NCI-H128 (cell line): ENCODE data around the gene DAPP1.
A peak's percentile ranks its signal among the peaks of the same experiment; 100 is the strongest.
"Not testable (repeated sequence)": the region's sequence is repeated elsewhere in the genome, so short reads cannot be mapped to it uniquely, and the experiment has no call there.

Source experiments
- DNase-seq: peaks from one replicate; lab custom pipeline; 2025; ENCODE audit not compliant: unreplicated experiment; lab: John Stamatoyannopoulos, UW

The DAPP1 gene

DNA sequence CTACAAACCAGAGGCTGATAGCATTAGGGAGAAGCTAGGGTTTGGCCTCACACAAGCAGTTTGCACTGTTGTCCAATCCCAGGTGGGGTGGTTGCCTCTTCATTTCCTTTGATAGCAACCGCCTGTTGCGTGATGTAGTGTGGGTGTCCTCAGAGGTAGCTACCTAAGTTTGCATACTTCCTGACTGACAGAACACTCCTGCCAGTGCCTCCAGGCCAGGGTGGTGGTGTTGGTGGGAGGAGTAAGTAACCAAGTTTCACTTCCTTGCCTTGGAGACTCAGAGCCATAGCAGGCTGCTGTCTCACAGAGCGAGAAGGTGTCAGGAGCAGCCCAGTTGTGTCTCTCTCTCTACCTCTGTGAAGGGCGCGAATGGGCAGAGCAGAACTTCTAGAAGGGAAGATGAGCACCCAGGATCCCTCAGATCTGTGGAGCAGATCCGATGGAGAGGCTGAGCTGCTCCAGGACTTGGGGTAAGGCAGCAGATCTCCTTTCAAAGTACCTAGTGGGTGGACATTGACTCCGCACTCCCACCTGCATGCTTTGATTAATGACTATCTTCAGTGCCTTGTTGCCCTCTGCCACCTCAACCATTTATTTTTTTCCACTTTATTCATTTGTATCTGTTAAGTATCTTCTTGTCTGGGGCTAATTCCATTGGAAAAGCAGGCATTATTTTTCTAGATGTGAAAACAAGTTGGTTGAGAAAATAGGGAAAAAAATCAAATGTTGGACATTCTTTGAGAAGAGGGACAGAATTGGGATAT lies at the start of gene DAPP1:
TSS of gene DAPP1 (plus strand) at position 283 of the 764 bp plus-strand sequence. CDS start at position 370, 87 bp downstream.
- no peak for DNase-seq

DNA sequence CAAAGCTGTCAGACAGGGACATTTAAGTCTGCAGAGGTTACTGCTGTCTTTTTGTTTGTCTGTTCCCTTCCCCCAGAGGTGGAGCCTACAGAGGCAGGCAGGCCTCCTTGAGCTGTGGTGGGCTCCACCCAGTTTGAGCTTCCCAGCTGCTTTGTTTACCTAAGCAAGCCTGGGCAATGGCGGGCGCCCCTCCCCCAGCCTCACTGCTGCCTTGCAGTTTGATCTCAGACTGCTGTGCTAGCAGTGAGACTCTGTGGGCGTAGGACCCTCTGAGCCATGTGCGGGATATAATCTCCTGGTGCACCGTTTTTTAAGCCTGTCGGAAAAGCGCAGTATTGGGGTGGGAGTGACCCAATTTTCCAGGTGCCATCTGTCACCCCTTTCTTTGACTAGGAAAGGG lies 45.8 kb upstream of the DAPP1 start:
- DNase-seq, result not testable (repeated sequence)

DNA sequence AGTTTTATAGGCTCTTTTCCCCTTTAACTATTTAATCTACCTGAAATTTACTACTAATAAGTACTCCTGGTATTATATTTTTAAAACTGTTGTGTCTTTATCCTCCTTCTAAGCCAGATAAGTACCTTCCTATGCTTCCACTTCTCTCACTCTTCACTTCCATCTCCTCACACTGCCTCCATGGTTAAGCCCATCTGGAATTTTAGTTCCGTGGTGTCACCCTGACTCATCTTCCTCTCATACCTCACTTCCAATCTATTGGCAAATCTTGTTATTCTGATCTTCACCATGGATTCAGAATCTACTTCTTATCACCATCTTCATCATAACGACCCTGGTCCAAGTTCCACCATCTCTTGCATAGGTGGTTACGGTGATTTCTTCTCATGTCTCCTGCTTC lies 32.7 kb upstream of the DAPP1 start:
- DNase-seq, result no peak

- no peak for DNase-seq
Measured at GRCh38 chr4:99784842-99785241, 31.8 kb upstream of the DAPP1 start.

DNA sequence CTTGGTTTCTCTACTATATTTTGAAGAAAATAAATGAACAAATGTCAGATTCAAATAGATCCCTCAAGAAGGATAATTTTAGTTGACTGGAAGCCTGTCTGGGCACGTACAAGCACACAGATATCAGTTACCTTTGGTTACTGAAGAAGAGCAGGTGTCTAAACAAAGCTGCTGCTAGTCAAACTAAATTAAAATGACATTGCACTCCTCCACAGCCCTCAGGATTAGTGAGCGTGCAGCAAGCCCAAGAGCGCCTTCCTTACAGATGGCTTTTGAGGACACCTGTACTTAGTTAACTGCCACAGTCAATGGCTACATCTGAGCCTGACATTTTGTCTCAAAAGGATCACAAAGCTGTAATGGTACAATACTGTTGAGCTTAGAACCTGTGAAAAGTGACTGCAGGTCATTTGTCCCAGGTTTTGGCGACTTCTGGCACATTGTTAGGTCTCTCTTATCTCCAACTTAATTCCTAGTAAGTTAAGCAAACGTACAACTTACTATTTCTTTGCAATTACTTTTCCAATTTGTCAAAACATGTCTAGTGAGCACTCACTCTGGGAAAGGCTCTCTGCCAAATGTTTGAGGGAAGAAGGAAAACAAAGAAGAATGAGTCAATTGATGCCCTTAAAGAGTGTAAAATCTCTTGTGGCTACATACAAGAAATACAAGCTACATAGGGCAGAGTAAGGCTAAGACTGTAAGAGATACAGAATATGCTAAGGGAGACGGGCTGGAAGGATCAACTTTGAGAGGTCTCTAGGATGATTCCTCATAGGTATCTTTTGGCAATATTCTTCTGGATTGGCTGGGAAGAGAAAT lies 25.6 kb upstream of the DAPP1 start:
- peak; percentile 9 for DNase-seq

GRCh38 chr4:99800332-99801004 lies 16.2 kb upstream of the DAPP1 start:
- no peak for DNase-seq

- no peak for DNase-seq
Measured at GRCh38 chr4:99801005-99801699, 15.5 kb upstream of the DAPP1 start.

GRCh38 chr4:99803566-99804101 lies 13.0 kb upstream of the DAPP1 start:
- no peak for DNase-seq

- DNase-seq, result no peak
Measured at GRCh38 chr4:99806545-99806944, 10.1 kb upstream of the DAPP1 start.

DNA sequence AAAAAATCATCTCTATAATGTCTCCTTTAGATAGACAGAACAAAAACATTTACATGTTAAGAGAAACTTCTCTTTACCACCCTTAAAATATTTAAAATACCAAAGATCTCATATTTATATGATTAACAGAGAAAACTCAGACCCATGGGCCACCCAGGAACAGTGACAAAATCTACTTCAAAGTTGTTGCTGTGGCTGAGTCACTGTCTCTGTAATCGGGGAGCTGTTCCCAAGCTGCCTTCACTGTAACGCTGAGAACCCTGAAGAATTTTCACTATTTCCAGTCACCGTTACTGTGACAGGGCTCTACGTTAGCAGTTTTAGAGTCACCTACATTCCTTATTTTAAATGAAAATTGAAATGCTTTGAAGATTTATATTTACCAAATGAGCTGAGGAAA lies 9.0 kb upstream of the DAPP1 start:
- no peak for DNase-seq

DNA sequence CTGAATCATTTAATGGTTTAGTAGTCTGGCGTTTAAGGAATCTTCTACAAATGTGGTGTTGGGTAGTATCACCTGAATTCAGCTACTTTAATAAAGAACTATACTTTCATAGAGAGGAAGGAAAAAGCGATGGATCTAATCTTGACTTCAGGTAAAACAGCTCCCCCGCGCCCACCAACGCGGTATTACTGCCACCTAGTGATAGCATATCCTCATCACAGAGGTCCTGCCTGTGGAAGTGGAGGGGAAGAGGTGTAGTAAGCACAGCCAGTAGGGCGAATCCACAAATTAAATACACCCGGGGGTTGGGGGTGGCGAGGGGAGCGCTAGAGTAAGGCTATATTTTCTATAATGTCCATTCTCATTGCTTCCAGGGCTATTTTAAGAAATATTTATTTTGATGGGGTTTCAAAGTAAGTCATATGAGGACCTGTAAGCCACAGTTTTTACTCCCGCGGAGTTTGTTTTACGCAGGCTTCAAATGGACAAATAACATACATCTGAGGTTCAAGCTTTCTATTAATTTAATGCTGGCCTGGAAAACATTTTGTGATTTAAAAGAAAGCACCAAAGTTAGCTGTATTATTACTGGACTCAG lies 8.3 kb upstream of the DAPP1 start:
- DNase-seq, result no peak

- no peak for DNase-seq
Measured at GRCh38 chr4:99809326-99809725, 7.3 kb upstream of the DAPP1 start.

DNA sequence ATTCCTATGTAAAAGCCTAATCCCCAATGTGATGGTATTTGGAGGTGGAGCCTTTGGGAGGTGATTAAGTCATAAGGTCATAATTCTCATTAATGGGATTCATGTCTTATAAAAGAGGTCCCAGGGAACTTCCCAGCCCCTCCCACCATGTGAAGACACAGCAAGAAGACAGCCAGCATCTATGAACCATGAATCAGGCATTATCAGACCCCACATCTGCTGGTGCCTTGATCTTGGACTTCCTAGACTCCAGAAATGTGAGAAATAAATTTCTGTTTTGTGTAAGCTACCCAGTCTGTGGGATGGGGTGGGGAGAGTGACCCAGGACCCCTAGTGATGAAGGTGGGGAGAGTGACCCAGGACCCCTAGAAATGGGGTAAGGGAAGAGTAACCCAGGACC lies 6.1 kb upstream of the DAPP1 start:
- DNase-seq, result no peak

DNA sequence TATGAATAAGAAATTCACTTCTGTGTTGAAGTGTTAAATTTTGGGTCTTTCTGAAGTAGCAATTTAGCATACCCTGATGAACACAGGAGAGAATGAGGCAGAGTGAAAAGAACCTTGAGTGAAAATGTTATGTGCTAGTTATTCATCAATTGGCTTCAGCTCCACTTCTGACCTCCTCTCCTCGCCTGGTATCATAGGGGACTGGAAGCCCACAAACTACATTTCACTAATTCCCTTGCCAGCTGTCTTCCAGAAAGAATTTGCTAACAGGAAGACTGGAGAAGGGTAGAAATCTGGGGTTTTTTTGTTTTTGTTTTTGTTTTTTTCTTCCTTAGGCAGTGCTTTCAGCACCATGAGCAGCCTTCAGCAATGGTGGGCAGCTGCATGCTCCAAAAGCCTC lies 5.5 kb upstream of the DAPP1 start:
- no peak for DNase-seq

DNA sequence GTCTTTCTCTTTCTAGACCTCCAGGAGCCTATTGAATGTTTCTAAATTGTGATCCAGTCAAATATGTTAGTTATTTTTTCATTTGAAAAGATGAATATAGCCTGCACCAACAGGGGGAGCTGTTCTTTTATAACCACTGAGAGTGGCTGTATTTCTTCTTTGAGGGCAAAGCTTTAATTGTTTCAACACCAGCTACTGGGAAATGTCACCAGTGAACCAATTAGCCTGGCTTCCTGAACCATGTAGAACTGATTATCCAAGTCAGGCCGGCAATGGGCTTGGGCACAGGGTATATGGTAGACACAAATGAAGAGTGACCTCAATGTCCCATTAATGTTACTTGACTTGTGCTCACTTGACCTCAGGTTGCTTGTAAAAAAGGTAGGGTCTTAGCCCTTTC lies 4.8 kb upstream of the DAPP1 start:
- no peak for DNase-seq

GRCh38 chr4:99815597-99816011 lies 1.0 kb upstream of the DAPP1 start:
- DNase-seq, result peak; percentile 17

- no peak for DNase-seq
Measured at GRCh38 chr4:99817309-99817890, 773 bp downstream of the DAPP1 start.

- no peak for DNase-seq
Measured at GRCh38 chr4:99818661-99819060, 2.0 kb downstream of the DAPP1 start.

DNA sequence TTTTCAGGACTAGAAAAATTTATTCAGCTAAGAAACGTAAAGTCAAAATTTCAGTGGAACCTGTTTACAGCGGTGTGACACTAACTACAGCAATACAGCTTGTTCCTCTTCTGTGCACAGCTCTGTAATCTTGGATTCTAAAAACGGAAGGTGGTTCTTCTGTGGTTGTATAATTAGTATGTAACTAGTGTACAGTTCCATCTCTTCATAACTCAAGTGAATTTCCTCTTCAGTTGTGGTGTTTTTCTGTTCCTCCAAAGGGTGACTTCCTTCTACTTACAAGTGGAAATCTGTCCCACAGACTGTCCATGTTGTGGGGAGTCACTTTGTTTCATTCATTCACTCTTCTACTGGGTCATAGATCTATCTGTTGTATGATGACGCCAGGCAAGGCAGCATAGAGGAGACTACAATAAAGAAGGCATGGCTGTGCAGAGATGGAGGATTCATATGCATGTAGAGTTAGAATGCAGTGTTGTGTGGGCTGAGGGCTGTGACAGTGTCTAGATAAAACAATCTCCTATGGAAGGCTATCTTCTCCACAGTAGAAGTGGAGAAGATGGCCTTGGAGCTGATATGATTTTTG lies 5.4 kb downstream of the DAPP1 start:
- no peak for DNase-seq

DNA sequence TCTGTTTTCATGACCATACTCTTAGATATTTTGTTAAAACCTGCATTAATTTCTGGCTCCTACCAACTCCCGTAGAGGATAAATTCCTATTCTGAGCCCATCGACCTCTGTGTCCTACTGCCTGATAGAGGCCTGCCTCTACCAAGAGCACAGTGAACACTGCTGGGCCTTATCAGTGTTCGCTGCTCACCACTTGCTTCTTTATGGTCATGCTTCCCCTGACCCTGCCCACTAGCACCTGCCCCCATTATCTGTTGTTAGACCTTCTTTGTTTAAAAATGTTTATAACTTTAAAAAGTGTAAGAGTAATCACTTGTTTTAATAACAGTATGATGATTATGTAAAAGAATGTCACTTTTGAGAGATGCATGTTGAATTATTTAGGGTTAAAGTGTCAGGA lies 6.1 kb downstream of the DAPP1 start:
- DNase-seq, result no peak
